ENCODE results near the gene FSIP2. TPM values are rescaled to one million over a fixed set of nuclear protein-coding genes. Genes with fewer than 3 reads are reported as not detected.

Gene FSIP2, protein sequence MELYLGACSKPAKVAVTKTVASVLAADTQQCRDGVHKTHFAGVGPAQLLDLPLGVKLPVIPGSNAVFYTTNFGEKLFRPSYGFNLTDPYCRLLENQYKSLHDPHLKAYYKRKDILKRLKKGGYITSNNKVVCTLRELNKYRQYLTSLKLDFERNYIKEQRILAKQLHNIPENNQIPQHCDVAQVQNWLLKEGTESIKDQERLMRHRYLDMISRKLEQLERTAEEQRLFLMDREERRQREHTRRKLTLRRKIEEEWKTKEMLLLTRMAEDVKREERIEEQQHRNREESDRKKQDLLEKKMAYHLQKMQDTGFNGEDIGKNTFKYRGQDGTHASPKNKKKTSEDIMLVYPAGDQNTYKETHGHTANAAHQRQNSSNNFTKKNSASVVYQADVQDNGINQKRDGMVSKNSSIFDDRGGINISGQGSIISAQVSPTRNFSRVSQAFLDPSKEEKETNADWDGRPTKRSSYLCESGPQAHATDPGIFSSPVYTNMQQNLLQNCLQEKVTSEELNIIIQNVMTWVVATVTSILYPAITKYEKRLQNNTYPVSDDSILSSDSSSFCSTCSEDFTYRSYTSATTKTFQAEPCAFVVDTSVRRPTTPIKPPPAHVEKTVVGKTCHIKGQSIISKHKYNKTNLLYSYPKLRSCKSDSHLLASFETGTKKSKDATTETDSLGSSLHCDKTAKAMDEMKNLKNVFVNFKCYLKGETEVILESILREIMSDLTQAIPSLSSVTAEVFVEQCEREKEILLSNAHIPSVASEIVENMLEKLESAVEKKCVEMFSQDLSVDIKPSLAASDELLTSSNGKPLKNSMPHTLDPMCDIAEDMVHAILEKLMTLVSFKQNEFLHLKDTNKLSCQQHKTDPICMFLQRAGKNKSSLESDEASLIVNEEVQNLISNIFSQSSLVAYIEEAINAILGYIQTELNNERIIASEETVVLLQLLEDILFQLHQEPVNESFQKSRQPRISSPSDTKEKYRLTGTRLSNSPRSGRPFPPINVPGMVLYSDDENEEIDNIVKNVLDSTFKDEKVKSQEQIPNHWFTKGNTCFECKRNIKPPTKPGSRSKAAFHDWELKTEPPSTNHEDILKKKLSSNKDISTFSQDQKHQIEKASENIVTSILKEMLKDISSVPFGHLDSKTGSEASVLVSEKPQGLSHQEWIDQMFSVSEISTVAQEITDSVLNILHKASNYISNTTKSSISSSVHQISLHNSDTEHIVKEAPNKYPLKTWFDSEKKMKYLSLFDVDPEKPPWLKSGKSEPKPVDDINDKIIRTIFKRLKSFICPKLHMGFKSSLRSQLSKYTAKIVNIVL (N-terminal part only)
- polyA plus RNA-seq (2012; ENCODE audit: missing spikeins) = 1.7 TPM

GRCh38 chr2:185738679-185739472, at the start of gene FSIP2:
Gene FSIP2 (plus strand): TSS chr2:185738804. CDS start chr2:185738895, 91 bp downstream.
- no peak for TF ChIP-seq POLR2A (IDR thresholded peaks at IDR 0.05; ENCODE audit: low read depth, low read length)
- no peak for TF ChIP-seq POLR2AphosphoS5 (IDR thresholded peaks at IDR 0.05; ENCODE audit: low read depth, low read length)
- TF ChIP-seq TAF1 (IDR thresholded peaks at IDR 0.05; ENCODE audit: borderline replicate concordance, low read depth, low read length) = no peak
- DNase-seq (ENCODE audit: insufficient read length) = peak; percentile 19
- FAIRE-seq = no peak

DNA sequence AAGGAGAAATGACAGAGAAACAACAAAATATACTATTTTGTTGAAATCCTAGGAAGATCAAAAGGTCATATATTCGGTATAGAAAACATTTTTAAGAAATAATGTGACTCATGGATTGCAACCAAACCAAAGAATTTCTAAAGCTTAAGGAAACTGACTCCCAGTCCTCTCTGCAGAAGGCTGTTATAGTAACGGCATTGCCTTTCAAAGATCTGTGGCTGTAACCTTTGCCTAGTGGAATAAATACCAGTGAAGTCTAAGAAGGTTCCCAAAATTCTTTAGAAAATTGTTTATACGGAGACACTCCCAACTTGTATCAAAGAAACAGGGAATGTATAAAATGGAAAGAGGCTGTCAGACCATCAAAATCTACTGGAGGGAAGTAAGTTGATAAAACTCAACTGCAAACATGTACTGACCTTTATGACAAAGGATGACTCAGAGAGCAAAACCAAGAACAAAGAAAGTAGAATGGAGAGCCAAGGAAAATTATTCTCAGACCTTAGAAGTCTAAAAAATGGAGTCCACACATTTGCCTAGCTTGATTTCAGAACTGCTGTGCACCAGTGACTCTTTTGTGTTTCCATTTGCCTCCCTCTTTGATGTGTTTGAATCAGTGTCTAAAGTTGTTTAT, 48.6 kb upstream of the FSIP2 start:
- FAIRE-seq (no peak), DNase-seq (ENCODE audit: insufficient read length) (no peak)

DNA sequence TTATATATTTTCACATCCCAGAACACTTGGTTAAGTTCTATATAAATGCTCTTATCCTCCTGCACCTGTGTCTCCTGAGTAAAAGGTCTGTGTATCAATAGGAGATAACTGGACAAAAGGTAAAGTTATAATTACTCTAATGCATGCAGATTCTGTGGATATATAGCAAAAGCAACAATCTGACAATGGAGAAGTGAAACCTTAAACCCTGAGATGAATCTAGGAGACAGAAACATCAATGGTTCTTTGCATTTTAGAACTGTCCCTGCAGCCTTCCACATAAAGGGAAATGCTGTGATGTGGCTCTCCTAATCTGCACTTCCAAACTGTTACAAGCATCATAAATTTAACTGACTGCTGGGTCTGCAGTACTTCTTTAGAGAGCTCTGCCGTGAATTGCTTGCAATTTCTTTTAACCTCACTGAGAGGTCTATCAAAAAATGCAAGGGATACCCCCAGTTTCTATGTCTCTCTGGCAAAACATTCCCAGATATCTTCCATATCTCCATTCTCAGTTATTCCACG, 42.8 kb upstream of the FSIP2 start:
- TF ChIP-seq POLR2AphosphoS5 (IDR thresholded peaks at IDR 0.05; ENCODE audit: low read depth, low read length) (no peak), TAF1 (IDR thresholded peaks at IDR 0.05; ENCODE audit: borderline replicate concordance, low read depth, low read length) (no peak), POLR2A (IDR thresholded peaks at IDR 0.05; ENCODE audit: low read depth, low read length) (no peak)
- FAIRE-seq (no peak), DNase-seq (ENCODE audit: insufficient read length) (no peak)

More for the DNA sequence above, 48.6 kb upstream of the FSIP2 start:
- TF ChIP-seq TAF1 (IDR thresholded peaks at IDR 0.05; ENCODE audit: borderline replicate concordance, low read depth, low read length) (no peak), POLR2A (IDR thresholded peaks at IDR 0.05; ENCODE audit: low read depth, low read length) (no peak), POLR2AphosphoS5 (IDR thresholded peaks at IDR 0.05; ENCODE audit: low read depth, low read length) (no peak)

- FAIRE-seq = no peak
- no peak for DNase-seq (ENCODE audit: insufficient read length)
- TF ChIP-seq POLR2AphosphoS5 (IDR thresholded peaks at IDR 0.05; ENCODE audit: low read depth, low read length) (no peak), POLR2A (IDR thresholded peaks at IDR 0.05; ENCODE audit: low read depth, low read length) (no peak), TAF1 (IDR thresholded peaks at IDR 0.05; ENCODE audit: borderline replicate concordance, low read depth, low read length) (no peak)
Measured at GRCh38 chr2:185700883-185701282, 37.7 kb upstream of the FSIP2 start.

- FAIRE-seq = no peak
- TF ChIP-seq POLR2AphosphoS5 (IDR thresholded peaks at IDR 0.05; ENCODE audit: low read depth, low read length) = no peak
- TF ChIP-seq POLR2A (IDR thresholded peaks at IDR 0.05; ENCODE audit: low read depth, low read length) = no peak
- no peak for TF ChIP-seq TAF1 (IDR thresholded peaks at IDR 0.05; ENCODE audit: borderline replicate concordance, low read depth, low read length)
- no peak for DNase-seq (ENCODE audit: insufficient read length)
Measured at GRCh38 chr2:185734658-185735057, 3.9 kb upstream of the FSIP2 start.

GRCh38 chr2:185736210-185736609, 2.4 kb upstream of the FSIP2 start:
- DNase-seq (ENCODE audit: insufficient read length) (no peak), FAIRE-seq (no peak)
- TF ChIP-seq TAF1 (IDR thresholded peaks at IDR 0.05; ENCODE audit: borderline replicate concordance, low read depth, low read length) = no peak
- TF ChIP-seq POLR2A (IDR thresholded peaks at IDR 0.05; ENCODE audit: low read depth, low read length) = no peak
- no peak for TF ChIP-seq POLR2AphosphoS5 (IDR thresholded peaks at IDR 0.05; ENCODE audit: low read depth, low read length)

DNA sequence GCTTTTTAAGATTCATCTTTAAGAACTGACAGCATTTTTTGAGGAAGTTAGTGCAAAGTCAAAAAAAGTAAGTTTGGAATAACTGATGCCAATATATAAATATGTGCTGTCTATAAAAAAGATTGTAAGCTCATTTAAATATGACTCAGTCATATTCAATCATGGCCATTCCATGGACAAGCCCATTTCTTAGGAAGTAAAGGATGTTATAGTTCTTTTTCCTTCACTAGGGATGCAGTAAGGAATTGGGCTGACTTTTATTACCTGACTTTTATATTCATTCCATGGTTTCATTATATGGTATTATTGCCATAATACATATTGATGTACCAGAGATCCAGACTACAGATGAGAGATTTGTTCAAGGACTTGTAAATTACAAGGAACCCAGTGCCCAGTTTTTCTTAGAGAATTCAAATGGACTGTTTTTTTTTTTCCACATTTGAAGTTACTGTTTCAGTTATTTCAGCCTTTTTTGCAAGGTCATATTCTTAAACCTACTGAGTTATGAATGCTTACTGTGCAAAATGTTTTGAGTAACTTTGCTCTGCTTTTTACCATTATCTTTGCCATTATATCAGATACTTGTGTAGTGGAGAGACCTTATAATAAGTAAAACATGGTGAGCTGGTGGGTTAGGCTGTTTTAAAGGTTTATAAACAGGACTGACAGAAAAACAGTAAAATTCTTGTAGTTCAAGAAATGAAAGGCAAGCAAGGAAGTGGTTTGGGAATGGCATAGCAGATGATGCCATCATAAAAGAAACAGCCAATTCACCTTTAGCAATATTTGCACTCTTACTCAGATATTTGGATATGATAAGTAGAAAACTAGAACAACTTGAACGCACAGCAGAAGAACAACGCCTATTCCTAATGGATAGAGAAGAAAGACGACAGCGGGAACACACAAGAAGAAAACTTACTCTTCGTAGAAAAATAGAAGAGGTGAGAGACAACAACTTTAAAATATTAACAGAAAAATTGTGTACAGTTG, 7.6 kb downstream of the FSIP2 start:
- no peak for DNase-seq (ENCODE audit: insufficient read length)
- TF ChIP-seq TAF1 (IDR thresholded peaks at IDR 0.05; ENCODE audit: borderline replicate concordance, low read depth, low read length) = no peak
- no peak for TF ChIP-seq POLR2AphosphoS5 (IDR thresholded peaks at IDR 0.05; ENCODE audit: low read depth, low read length)
- TF ChIP-seq POLR2A (IDR thresholded peaks at IDR 0.05; ENCODE audit: low read depth, low read length) = no peak
- FAIRE-seq = no peak

DNA sequence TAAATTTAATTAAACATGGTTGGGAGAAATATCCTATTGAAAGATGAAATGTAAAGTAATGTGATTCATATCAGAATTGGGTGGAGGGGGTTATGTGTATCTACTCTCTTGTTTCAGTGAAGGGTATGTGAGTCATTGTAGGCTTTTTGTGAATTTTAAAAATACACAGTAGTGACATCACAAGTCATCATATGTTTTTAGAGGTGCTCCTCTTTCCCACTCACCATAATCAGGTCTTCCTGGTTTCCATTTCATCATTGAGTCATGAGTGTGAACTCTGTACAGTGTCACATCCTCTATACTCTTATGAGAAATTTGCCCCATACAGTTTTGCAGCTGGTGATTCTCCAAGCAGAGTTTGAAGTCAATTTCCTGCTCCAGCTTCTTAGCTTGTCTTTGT, 18.8 kb downstream of the FSIP2 start:
- TF ChIP-seq POLR2AphosphoS5 (IDR thresholded peaks at IDR 0.05; ENCODE audit: low read depth, low read length) (no peak), TAF1 (IDR thresholded peaks at IDR 0.05; ENCODE audit: borderline replicate concordance, low read depth, low read length) (no peak)
- DNase-seq (ENCODE audit: insufficient read length) (no peak), FAIRE-seq (no peak)

- FAIRE-seq (no peak), DNase-seq (ENCODE audit: insufficient read length) (no peak)
- TF ChIP-seq POLR2AphosphoS5 (IDR thresholded peaks at IDR 0.05; ENCODE audit: low read depth, low read length) (no peak), TAF1 (IDR thresholded peaks at IDR 0.05; ENCODE audit: borderline replicate concordance, low read depth, low read length) (no peak), POLR2A (IDR thresholded peaks at IDR 0.05; ENCODE audit: low read depth, low read length) (no peak)
Measured at GRCh38 chr2:185771396-185771795, 32.8 kb downstream of the FSIP2 start.
